WTC11 (cell line): ENCODE results near the gene SF3B5. TPM values are rescaled to one million over a fixed set of nuclear protein-coding genes. Genes with fewer than 3 reads are reported as not detected.

Experiments
- ATAC-seq: fragments of 200-7000 bp; cut with Tn5 transposase; 2 replicates; pipeline ENCODE4 v1.10.0; 2021; ENCODE audit warnings: mild to moderate bottlenecking, moderate library complexity
- CTCF ChIA-PET: fragments of 300-600 bp; sonication (Branson Sonifier 250); formaldehyde crosslinking; loops from one replicate; lab custom pipeline; 2021; ENCODE audit warnings: antibody characterized with exemption; lab: Charles Lee
- POLR2A ChIA-PET: fragments of 350-600 bp; sonication (Branson Sonifier 250); formaldehyde crosslinking; loops from one replicate; lab custom pipeline; 2021; ENCODE audit warnings: antibody characterized with exemption; lab: Charles Lee
- DNase-seq: peaks from one replicate; pipeline ENCODE4 v3.0.0; 2021; ENCODE audit warnings: low spot score
- H3K27ac Mint-ChIP-seq: 2 replicates; pipeline ENCODE4 v1.8.0; 2021; ENCODE audit warnings: mixed read lengths
- H3K27me3 Mint-ChIP-seq: 2 replicates; pipeline ENCODE4 v1.8.0; 2021; ENCODE audit warnings: low read depth, mild to moderate bottlenecking, moderate library complexity, mixed read lengths
- H3K36me3 Mint-ChIP-seq: 2 replicates; pipeline ENCODE4 v1.8.0; 2021; ENCODE audit warnings: mixed read lengths
- H3K4me1 Mint-ChIP-seq: 2 replicates; pipeline ENCODE4 v1.8.0; 2022; ENCODE audit warnings: mixed read lengths
- H3K4me3 Mint-ChIP-seq: 2 replicates; pipeline ENCODE4 v1.8.0; 2021; ENCODE audit warnings: mild to moderate bottlenecking, moderate library complexity, mixed read lengths
- H3K9me3 Mint-ChIP-seq: 2 replicates; pipeline ENCODE4 v1.8.0; 2021; ENCODE audit warnings: mixed read lengths
- ATF3 ChIP-seq: sonication (generic); formaldehyde crosslinking; conservative IDR thresholded peaks from 2 replicates; pipeline ENCODE4 v1.8.1; 2022; ENCODE audit warnings: mild to moderate bottlenecking, missing genetic modification reagents
- CREB1 ChIP-seq: sonication (generic); formaldehyde crosslinking; IDR thresholded peaks from 2 replicates; pipeline ENCODE4 v1.8.0; 2023; ENCODE audit warnings: mild to moderate bottlenecking, missing genetic modification reagents
- CREM ChIP-seq: sonication (generic); formaldehyde crosslinking; IDR thresholded peaks from 2 replicates; pipeline ENCODE4 v1.8.1; 2022; ENCODE audit warnings: mild to moderate bottlenecking, missing genetic modification reagents, moderate library complexity
- E2F5 ChIP-seq: sonication (generic); formaldehyde crosslinking; IDR thresholded peaks from 2 replicates; pipeline ENCODE4 v1.8.1; 2022; ENCODE audit warnings: mild to moderate bottlenecking, moderate library complexity, missing genetic modification reagents
- EMX1 ChIP-seq: fragments of 250-450 bp; sonication (Bioruptor Pico); IDR thresholded peaks from 2 replicates; pipeline ENCODE4 v1.8.0; 2021; ENCODE audit warnings: mild to moderate bottlenecking
- GRHL2 ChIP-seq: fragments of 250-450 bp; sonication (Bioruptor Pico); IDR thresholded peaks from 2 replicates; pipeline ENCODE4 v1.8.0; 2022; ENCODE audit warnings: mild to moderate bottlenecking, moderate library complexity; ENCODE audit not compliant: insufficient replicate concordance, severe bottlenecking
- HMGA2 ChIP-seq: fragments of 250-450 bp; sonication (Bioruptor Pico); IDR thresholded peaks from 2 replicates; pipeline ENCODE4 v1.4.0; 2021; ENCODE audit warnings: mild to moderate bottlenecking, moderate library complexity
- IRF2 ChIP-seq: sonication (generic); formaldehyde crosslinking; IDR thresholded peaks from 2 replicates; pipeline ENCODE4 v1.8.0; 2022; ENCODE audit warnings: low read depth, missing genetic modification reagents, borderline replicate concordance
- KAT7 ChIP-seq: sonication (generic); formaldehyde crosslinking; IDR thresholded peaks from 2 replicates; pipeline ENCODE4 v1.8.1; 2023; ENCODE audit warnings: missing genetic modification reagents, mild to moderate bottlenecking, borderline replicate concordance
- MLX ChIP-seq: sonication (generic); formaldehyde crosslinking; IDR thresholded peaks from 2 replicates; pipeline ENCODE4 v1.8.1; 2023; ENCODE audit warnings: mild to moderate bottlenecking, missing genetic modification reagents, moderate library complexity
- NFE2L1 ChIP-seq: sonication (generic); formaldehyde crosslinking; IDR thresholded peaks from 2 replicates; pipeline ENCODE4 v1.8.1; 2023; ENCODE audit warnings: missing genetic modification reagents
- PRRX2 ChIP-seq: fragments of 250-450 bp; sonication (Bioruptor Pico); IDR thresholded peaks from 2 replicates; pipeline ENCODE4 v1.8.0; 2021; ENCODE audit warnings: mild to moderate bottlenecking
- RORB ChIP-seq: fragments of 250-450 bp; sonication (Bioruptor Pico); IDR thresholded peaks from 2 replicates; pipeline ENCODE4 v1.9.0; 2021; ENCODE audit warnings: mild to moderate bottlenecking
- TCF7 ChIP-seq: sonication (generic); formaldehyde crosslinking; IDR thresholded peaks from 2 replicates; pipeline ENCODE4 v1.8.0; 2022; ENCODE audit warnings: mild to moderate bottlenecking, low read depth, missing genetic modification reagents, moderate library complexity
- TEAD4 ChIP-seq: sonication (generic); formaldehyde crosslinking; IDR thresholded peaks from 2 replicates; pipeline ENCODE4 v1.8.0; 2022; ENCODE audit warnings: mild to moderate bottlenecking, missing genetic modification reagents
- ZNF121 ChIP-seq: sonication (generic); formaldehyde crosslinking; IDR thresholded peaks from 2 replicates; pipeline ENCODE4 v1.8.0; 2023; ENCODE audit warnings: missing genetic modification reagents
- ZNF317 ChIP-seq: sonication (generic); formaldehyde crosslinking; IDR thresholded peaks from 2 replicates; pipeline ENCODE4 v1.8.1; 2023; ENCODE audit warnings: low read depth, mild to moderate bottlenecking, moderate library complexity, missing genetic modification reagents, borderline replicate concordance
- ZNF416 ChIP-seq: fragments of 250-450 bp; sonication (Bioruptor Pico); IDR thresholded peaks from 2 replicates; pipeline ENCODE4 v1.9.0; 2021; ENCODE audit warnings: mild to moderate bottlenecking, inconsistent platforms
- total RNA-seq: library from RNA; stranded (reverse); gene quantifications from 3 replicates; pipeline ENCODE4 v1.2.3, GENCODE V29; 2021
- TF ChIP-seq, protein P1 (sequence below): sonication (generic); formaldehyde crosslinking; IDR thresholded peaks from 2 replicates; pipeline ENCODE4 v1.8.0; 2022; ENCODE audit warnings: mild to moderate bottlenecking, missing genetic modification reagents
- TF ChIP-seq, protein P2 (sequence below): sonication (generic); formaldehyde crosslinking; IDR thresholded peaks from 2 replicates; pipeline ENCODE4 v1.8.0; 2023; ENCODE audit warnings: mild to moderate bottlenecking, missing genetic modification reagents
- TF ChIP-seq, protein P3 (sequence below): fragments of 250-450 bp; sonication (Bioruptor Pico); IDR thresholded peaks from 2 replicates; pipeline ENCODE4 v1.8.0; 2021; ENCODE audit warnings: mild to moderate bottlenecking
- TF ChIP-seq, protein P4 (sequence below): sonication (generic); formaldehyde crosslinking; IDR thresholded peaks from 2 replicates; pipeline ENCODE4 v1.8.0; 2023; ENCODE audit warnings: missing genetic modification reagents, mild to moderate bottlenecking, borderline replicate concordance

Gene SF3B5
- total RNA-seq, 1 experiment from 2014 or later: 181 TPM

- TF ChIP-seq, protein P1, sequence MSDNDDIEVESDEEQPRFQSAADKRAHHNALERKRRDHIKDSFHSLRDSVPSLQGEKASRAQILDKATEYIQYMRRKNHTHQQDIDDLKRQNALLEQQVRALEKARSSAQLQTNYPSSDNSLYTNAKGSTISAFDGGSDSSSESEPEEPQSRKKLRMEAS: no peak
- TF ChIP-seq RORB: no peak
- no peak for TF ChIP-seq CREB1 (CRISPR knock-in tag)
- TF ChIP-seq MLX: no peak
Observed at GRCh38 chr6:144119376-144119775, 24.0 kb upstream of the SF3B5 start (continued).

- CTCF ChIA-PET: no interaction called here
- DNase-seq (no peak), ATAC-seq (no peak)
- H3K4me1 Mint-ChIP-seq: no peaks in the 10 kb centered on the region
- H3K27ac Mint-ChIP-seq: no peak overlapping the region
- no peaks in the 10 kb centered on the region for H3K36me3 Mint-ChIP-seq
- TF ChIP-seq ATF3 (CRISPR knock-in tag): no peak
- no peak for TF ChIP-seq CREM (CRISPR knock-in tag)
- TF ChIP-seq E2F5 (CRISPR knock-in tag): no peak
- TF ChIP-seq PRRX2 (CRISPR knock-in tag): no peak
- H3K27me3 Mint-ChIP-seq: no peaks in the 10 kb centered on the region
- peaks cover 10% of the 10 kb centered on the region for H3K9me3 Mint-ChIP-seq
- POLR2A ChIA-PET: no interaction called here
- no peak overlapping the region for H3K4me3 Mint-ChIP-seq
Observed at GRCh38 chr6:144115219-144115618, 19.8 kb upstream of the SF3B5 start.

DNA sequence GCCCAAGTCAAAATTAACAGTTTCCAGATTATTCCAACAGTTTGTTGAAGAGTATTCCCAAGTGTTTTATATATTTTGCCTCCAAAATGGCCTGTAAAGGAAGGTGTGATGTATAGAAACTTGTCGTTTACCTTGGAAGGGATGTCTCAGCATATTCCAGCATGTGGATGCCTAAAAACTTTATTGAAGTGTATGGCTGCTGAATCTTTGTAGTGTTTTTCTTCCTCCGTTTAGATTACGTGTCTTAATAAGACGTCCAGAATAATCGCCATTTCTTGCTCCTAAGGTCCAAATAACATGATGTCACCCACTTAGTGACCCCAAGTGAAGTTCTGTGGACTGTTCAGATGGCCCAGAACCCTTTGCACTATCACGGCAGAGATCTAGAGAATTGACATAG lies 18.0 kb upstream of the SF3B5 start:
- Mint-ChIP-seq H3K4me3 (no peak overlapping the region), H3K4me1 (no peaks in the 10 kb centered on the region), H3K36me3 (no peaks in the 10 kb centered on the region), H3K27ac (no peak overlapping the region), H3K9me3 (peaks cover 10% of the 10 kb centered on the region), H3K27me3 (no peaks in the 10 kb centered on the region)
- ChIA-PET CTCF (no interaction called here), POLR2A (no interaction called here)
- DNase-seq: no peak
- TF ChIP-seq HMGA2 (no peak), ATF3 (CRISPR knock-in tag) (no peak), TEAD4 (CRISPR knock-in tag) (no peak), IRF2 (CRISPR knock-in tag) (no peak), GRHL2 (CRISPR knock-in tag) (no peak), EMX1 (CRISPR knock-in tag) (no peak), ZNF317 (no peak), ZNF416 (CRISPR knock-in tag) (no peak), KAT7 (CRISPR knock-in tag) (no peak), ZNF121 (CRISPR knock-in tag) (no peak), TCF7 (no peak), NFE2L1 (no peak)
- TF ChIP-seq, protein P2, sequence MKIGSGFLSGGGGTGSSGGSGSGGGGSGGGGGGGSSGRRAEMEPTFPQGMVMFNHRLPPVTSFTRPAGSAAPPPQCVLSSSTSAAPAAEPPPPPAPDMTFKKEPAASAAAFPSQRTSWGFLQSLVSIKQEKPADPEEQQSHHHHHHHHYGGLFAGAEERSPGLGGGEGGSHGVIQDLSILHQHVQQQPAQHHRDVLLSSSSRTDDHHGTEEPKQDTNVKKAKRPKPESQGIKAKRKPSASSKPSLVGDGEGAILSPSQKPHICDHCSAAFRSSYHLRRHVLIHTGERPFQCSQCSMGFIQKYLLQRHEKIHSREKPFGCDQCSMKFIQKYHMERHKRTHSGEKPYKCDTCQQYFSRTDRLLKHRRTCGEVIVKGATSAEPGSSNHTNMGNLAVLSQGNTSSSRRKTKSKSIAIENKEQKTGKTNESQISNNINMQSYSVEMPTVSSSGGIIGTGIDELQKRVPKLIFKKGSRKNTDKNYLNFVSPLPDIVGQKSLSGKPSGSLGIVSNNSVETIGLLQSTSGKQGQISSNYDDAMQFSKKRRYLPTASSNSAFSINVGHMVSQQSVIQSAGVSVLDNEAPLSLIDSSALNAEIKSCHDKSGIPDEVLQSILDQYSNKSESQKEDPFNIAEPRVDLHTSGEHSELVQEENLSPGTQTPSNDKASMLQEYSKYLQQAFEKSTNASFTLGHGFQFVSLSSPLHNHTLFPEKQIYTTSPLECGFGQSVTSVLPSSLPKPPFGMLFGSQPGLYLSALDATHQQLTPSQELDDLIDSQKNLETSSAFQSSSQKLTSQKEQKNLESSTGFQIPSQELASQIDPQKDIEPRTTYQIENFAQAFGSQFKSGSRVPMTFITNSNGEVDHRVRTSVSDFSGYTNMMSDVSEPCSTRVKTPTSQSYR (CRISPR knock-in tag): no peak
- TF ChIP-seq, protein P3, sequence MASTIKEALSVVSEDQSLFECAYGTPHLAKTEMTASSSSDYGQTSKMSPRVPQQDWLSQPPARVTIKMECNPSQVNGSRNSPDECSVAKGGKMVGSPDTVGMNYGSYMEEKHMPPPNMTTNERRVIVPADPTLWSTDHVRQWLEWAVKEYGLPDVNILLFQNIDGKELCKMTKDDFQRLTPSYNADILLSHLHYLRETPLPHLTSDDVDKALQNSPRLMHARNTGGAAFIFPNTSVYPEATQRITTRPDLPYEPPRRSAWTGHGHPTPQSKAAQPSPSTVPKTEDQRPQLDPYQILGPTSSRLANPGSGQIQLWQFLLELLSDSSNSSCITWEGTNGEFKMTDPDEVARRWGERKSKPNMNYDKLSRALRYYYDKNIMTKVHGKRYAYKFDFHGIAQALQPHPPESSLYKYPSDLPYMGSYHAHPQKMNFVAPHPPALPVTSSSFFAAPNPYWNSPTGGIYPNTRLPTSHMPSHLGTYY: no peak
- TF ChIP-seq, protein P4, sequence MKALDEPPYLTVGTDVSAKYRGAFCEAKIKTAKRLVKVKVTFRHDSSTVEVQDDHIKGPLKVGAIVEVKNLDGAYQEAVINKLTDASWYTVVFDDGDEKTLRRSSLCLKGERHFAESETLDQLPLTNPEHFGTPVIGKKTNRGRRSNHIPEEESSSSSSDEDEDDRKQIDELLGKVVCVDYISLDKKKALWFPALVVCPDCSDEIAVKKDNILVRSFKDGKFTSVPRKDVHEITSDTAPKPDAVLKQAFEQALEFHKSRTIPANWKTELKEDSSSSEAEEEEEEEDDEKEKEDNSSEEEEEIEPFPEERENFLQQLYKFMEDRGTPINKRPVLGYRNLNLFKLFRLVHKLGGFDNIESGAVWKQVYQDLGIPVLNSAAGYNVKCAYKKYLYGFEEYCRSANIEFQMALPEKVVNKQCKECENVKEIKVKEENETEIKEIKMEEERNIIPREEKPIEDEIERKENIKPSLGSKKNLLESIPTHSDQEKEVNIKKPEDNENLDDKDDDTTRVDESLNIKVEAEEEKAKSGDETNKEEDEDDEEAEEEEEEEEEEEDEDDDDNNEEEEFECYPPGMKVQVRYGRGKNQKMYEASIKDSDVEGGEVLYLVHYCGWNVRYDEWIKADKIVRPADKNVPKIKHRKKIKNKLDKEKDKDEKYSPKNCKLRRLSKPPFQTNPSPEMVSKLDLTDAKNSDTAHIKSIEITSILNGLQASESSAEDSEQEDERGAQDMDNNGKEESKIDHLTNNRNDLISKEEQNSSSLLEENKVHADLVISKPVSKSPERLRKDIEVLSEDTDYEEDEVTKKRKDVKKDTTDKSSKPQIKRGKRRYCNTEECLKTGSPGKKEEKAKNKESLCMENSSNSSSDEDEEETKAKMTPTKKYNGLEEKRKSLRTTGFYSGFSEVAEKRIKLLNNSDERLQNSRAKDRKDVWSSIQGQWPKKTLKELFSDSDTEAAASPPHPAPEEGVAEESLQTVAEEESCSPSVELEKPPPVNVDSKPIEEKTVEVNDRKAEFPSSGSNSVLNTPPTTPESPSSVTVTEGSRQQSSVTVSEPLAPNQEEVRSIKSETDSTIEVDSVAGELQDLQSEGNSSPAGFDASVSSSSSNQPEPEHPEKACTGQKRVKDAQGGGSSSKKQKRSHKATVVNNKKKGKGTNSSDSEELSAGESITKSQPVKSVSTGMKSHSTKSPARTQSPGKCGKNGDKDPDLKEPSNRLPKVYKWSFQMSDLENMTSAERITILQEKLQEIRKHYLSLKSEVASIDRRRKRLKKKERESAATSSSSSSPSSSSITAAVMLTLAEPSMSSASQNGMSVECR (CRISPR knock-in tag): no peak
- no peak for ATAC-seq
